Left renal cortex interstitium (tissue), 4 donors: ENCODE measurements around the gene HELZ. TPM values are rescaled to one million over a fixed set of nuclear protein-coding genes. Genes with fewer than 3 reads are reported as not detected.
A peak's percentile ranks its signal among the peaks of the same experiment; 100 is the strongest.
"Not testable (repeated sequence)": the region's sequence is repeated elsewhere in the genome, so short reads cannot be mapped to it uniquely, and the experiment has no call there.

Experiments used
- DNase-seq, 4 donors: peaks; one replicate each; pipeline ENCODE4 v3.0.0-alpha.2; 2013; ENCODE audit warnings: low read depth in 4 of 4, low spot score in 2 of 4, missing footprints in 1 of 4
- polyA plus RNA-seq, 4 donors: library from polyadenylated mRNA; unstranded; fragments of 120-200 nt; gene quantifications; one replicate each; pipeline ENCODE4 v1.2.1, GENCODE V29; 2013; ENCODE audit not compliant: insufficient read length in 4 of 4

The HELZ gene, protein sequence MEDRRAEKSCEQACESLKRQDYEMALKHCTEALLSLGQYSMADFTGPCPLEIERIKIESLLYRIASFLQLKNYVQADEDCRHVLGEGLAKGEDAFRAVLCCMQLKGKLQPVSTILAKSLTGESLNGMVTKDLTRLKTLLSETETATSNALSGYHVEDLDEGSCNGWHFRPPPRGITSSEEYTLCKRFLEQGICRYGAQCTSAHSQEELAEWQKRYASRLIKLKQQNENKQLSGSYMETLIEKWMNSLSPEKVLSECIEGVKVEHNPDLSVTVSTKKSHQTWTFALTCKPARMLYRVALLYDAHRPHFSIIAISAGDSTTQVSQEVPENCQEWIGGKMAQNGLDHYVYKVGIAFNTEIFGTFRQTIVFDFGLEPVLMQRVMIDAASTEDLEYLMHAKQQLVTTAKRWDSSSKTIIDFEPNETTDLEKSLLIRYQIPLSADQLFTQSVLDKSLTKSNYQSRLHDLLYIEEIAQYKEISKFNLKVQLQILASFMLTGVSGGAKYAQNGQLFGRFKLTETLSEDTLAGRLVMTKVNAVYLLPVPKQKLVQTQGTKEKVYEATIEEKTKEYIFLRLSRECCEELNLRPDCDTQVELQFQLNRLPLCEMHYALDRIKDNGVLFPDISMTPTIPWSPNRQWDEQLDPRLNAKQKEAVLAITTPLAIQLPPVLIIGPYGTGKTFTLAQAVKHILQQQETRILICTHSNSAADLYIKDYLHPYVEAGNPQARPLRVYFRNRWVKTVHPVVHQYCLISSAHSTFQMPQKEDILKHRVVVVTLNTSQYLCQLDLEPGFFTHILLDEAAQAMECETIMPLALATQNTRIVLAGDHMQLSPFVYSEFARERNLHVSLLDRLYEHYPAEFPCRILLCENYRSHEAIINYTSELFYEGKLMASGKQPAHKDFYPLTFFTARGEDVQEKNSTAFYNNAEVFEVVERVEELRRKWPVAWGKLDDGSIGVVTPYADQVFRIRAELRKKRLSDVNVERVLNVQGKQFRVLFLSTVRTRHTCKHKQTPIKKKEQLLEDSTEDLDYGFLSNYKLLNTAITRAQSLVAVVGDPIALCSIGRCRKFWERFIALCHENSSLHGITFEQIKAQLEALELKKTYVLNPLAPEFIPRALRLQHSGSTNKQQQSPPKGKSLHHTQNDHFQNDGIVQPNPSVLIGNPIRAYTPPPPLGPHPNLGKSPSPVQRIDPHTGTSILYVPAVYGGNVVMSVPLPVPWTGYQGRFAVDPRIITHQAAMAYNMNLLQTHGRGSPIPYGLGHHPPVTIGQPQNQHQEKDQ (N-terminal part only)
- 10 to 100 TPM; 21.6 to 38.8 (median 33.2) TPM for polyA plus RNA-seq

DNA sequence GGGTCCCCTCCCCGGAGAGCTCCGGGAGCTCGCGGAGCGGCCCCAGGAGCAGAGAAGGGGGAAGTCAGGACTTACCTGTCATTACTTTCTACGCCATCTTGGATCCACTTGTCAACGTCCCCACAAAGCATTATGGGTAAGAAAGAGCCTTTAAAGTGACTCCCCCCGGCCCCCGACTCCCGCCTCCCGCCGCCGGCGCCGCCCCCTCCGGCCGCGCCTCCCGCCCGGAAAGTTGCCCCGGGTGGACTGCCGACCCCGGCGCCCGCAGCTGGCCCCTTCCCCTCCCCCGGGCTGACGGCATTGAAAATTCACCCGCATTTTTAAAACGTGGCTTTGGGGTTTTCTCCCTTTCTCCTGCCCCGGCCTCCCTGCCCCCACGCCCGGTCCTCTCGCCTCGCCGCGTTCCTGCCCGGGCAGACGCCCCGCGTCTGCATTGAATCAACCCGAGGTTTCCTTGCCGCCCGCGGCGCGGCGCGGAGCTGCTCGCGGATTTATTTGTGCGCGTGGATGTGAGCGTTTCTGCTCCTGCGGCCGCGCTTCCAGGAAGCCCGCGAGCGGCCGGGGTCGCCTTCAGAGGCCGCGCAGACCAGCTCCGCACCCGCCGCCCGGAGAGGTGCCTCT is at the start of gene HELZ:
Gene HELZ (minus strand): TSS at position 124 of the 621 bp plus-strand sequence. CDS start 26,392 bp downstream, outside the sequence.
- DNase-seq: peak in 2 of 4 donors; percentile 71 to 80

DNA sequence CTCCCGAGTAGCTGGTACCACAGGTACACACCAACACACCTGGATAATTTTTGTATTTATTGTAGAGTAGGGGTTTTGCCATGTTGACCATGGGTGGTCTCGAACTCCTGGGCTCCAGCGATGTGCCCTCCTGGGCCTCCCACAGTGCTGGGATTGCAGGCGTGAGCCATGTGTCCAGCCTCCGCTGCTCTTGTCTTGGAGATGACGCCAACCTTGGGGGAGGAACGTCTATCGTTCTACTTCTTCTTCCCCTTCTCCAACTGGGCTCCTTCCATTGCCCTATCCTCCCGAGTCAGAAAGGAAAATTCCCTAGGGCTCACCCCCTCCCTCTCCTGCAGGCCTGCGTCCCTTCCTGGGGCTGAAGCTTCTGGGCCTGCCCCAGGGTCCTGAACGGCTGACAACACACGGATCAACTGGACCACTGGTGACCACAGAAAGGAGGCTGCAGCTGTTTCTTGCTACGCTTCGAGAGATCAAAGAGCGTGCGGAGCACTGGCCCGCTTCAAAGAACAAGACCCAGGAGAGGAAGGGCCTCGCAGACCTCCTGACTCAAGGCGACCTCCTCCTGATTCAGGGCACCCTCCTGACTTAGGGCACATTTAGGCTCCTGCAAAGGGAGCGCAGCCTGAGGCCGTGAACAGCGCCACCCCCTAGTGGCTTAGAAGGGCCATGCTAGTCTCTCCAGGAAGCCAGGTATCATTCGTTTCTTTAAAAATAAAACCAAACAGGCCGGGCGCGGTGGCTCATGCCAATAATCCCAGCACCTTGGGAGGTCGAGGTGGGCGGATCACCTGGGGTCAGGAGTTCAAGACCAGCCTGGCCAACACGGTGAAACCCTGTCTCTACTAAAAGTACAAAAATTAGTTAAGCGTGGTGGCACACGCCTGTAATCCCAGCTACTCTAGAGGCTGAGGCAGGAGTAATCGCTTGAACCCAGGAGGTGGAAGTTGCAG is 48.5 kb upstream of the HELZ start:
- peak in 1 of 4 donors; percentile 19 for DNase-seq

DNA sequence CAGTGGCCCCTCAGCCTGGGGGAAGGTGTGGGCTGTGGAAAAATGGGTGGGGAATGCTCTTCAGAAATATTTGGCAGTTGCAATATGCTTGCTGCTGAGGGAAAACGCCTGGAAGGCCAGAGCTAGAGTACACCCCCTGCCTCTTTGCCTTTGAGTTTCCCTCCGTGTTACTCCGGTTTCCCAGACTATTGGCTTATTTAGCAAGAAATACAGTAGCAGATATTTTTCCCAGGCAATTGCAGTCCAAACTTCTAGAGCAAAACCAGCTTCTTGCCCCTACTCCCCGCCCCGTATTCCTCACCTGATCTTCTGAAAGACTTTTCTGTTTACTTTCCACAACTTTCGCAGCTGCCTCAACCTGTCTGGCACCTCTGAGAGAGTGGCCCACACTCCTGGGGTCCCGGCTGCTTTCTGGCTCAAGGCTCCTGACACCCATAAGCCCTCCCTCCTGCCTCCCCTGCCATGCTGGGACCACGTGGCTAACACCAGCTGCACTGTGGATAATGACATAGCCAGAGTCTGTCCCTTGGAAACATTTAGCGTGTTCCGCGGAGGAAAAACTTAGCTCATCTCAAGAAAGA is 45.8 kb upstream of the HELZ start:
- DNase-seq: no peak

DNA sequence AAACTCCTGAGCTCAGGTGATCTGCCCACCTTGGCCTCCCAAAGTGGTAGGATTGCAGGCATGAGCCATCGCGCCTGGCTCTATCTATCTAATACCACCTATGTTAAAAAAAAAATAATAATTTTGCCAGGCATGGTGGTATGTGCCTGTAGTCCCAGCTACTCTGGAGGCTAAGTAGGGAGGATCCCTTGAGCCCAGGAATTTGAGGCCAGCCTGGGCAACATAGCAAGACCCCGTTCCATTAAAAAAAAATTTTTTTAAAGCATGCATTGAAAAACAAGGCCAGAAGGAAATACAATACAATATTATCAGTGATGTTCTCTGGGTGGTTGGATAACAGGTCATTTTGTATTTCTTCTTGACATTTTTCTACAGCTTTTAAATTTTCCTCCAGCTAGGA is 45.2 kb upstream of the HELZ start:
- no peak for DNase-seq

DNA sequence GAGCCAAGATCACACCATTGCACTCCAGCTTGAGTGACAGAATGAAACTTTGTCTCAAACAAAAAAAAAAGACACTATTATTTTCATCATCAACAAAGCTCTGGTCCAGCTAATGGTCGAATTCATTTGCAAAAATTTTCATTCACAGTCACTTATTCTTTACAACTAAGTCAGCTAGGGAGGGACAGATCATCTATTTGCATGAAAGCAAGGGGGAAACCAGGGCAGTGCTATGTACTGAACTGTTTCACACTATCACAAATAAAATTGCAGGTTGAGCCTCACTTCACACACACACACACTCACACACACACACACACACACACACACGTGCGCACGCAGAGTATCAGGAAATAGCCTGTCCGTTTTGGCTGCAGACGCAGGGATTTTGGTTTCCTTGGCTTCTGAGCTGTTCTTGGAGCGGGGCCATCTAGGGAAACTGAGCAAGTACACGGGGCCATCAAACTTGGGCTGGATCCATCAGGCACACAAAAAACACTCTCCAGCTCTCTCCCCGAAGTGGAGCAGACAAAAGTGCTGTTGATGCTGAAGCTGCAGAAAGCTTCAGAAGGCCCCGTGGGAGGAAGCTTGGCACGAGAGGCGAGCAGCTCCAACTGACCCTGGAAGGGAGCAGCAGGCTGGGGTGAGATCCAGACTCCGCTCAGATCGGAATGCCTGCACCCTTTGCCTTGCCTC is 44.3 kb upstream of the HELZ start:
- DNase-seq: peak in 3 of 4 donors; percentile 2 to 39 (median 26)

DNA sequence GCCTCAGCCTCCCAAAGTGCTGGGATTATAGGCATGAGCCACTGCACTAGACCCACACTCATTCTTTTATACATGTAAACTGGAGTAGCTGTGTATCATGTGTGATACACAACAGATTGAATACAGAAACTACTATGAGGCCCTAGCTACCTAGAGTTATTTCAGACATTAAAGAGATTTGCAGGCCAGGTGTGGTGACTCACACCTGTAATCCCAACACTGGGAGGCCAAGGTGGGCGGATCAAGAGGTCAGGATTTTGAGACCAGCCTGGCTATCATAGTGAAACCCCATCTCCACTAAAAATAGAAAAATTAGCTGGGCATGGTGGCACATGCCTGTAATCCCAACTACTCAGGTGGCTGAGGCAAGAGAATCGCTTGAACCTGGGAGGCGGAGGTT is 41.8 kb upstream of the HELZ start:
- not testable (repeated sequence) for DNase-seq

DNA sequence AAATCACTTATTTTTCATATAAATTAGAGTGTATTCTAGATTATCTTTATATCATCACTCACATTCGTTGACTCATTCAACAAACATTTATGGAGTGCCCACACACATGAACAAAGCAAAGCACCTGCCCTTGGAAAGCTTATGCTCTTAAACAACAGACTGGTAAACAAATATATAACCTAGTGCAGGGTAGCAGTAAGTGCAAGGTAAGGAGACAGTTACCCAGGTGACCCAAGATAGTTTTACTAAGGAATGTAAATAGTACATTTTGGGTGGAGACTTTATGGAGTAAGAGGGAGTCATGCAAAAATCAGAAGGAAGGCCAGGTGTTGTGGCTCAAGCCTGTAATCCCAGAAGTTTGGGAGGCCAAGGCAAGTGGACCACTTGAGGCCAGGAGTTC is 40.4 kb upstream of the HELZ start:
- DNase-seq: no peak

DNA sequence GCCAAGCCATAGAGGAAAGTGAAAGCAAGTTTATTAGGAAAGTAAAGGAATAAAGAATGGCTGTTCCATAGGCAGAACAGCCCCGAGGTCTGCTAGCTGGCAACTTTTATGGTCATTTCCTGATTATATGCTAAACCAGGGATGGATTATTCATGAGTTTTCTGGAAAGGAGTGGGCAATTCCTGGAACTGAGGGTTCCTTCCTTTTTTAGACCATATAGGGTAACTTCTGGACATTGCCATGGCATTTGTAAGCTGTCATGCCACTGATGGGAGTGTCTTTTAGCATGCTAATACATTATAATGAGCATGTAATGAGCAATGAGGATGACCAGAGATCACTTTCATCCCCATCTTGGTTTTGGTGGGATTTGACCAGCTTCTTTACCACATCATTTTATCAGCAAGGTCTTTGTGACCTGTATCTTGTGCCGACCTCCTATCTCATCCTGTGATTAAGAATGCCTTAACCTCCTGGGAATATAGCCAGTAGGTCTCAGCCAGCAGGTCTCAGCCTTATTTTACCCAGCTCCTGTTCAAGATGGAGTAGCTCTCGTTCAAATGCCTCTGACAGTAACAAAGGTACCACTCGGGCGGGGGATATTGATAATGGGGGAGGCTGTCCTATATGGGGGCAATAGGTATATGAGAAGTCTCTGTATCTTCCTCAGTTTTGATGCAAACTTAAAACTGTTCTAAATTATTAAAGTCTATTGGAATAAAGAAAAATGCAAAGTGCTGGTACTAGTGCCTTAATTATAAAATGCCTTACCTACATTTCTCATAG is 38.9 kb upstream of the HELZ start:
- no peak for DNase-seq

DNA sequence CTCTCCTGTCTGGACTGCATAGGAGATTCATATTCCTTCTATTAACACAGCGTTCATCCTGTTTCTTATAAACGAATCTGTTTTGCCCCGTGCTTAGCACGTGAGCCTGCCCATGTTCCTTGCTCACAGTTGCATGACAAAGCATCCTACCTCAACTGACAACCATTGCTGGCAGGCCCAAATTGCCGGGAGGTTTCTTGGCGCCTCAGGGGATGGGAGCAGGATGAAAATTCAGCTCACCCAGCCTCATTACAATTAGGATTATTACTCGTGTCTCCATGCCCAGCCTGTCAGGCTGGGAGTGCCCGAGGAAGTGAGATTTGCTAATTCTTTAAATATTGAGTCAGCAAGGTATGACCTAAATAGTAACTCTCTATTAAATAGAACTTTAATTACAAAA is 36.7 kb upstream of the HELZ start:
- no peak for DNase-seq

DNA sequence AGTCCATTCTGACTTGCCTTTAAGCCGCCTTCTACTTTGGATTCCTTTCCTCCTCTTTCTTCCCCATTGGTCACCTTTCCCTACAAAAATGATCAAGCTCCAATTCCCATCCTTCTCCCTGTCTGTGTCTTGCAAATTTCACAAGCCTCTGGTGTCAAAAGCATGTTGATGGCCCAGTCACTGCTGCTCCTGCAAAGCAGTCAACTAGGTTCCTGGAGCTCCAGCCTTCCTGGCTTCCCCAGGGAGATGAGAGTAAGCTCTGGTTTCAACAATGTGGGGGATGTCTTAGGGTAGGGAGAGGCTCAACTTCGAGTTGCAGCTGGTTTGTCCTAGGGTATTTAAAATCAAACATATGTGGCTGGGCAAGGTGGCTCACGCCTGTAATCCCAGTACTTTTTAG is 36.1 kb upstream of the HELZ start:
- DNase-seq: no peak

DNA sequence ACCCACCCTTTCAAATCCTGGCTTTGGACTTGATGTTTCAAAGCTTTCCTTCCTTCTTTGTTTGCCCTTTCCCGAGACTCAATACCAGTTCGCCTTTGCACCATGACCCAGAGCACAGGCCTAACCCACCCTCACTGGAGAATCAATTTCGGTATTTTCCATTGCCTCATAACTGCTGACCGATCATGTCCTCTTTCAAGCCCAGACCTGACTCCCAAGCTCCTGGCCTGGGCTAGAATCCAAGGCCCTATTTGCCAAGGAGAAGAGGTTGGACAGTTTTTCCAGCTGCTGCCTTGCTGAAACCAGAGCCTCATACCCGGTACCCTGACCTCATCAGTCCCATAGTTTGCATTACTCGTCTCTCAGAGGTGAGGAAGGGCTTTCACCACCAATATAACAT is 35.3 kb upstream of the HELZ start:
- no peak for DNase-seq

DNA sequence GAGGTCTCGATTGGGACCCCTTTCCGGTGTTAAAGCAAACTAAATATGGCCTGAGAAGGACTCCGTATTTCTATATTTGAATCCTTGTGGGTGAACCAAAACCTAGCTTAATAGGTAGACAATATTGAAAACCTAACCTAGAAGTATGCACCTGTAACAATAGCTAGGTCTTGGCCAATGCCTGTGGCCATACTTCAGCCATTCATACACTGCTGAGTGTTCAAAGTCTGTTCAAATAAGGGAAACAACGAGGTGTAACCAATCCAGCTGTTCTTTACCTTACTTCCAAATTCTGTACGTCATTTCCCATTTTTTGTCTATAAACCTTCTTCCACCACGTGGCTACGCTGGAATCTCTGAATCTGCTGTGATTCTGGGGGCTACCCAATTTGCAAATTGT is 34.1 kb upstream of the HELZ start:
- DNase-seq: no peak

DNA sequence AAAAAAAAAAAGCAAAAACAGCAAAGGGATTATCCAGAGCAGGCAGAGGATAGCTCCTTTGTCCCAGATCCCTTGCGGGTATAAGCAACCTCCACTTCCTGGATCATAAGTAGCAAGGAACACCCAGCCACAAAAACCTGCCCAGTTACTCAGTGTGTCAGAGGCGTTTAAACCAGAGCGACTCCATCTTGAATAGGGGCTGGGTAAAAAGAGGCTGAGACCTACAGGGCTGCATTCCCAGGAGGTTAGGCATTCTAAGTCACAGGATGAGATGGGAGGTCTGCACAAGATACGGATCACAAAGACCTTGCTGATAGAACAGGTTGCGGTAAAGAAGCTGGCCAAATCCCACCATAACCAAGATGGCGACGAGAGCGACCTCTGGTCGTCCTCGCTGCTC is 33.4 kb upstream of the HELZ start:
- no peak for DNase-seq

DNA sequence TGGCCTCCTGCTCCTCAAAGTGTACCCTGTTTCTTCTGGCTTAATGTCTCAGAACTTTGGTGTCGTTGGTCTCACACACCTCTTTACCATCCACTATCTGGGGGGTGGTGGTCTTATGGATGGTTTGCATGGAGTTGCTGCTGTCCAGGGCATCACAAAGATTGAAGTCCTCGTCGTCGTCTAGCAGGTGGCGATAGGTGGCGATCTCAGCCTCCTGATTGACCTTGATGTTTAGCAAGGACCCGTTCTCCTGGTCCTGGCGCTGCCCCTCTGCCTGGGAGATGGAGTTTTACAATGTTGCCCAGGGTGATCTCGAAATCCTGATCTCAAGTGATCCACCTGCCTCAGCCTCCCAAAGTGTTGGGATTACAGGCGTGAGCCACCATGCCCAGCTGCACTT is 31.1 kb upstream of the HELZ start:
- no peak for DNase-seq

DNA sequence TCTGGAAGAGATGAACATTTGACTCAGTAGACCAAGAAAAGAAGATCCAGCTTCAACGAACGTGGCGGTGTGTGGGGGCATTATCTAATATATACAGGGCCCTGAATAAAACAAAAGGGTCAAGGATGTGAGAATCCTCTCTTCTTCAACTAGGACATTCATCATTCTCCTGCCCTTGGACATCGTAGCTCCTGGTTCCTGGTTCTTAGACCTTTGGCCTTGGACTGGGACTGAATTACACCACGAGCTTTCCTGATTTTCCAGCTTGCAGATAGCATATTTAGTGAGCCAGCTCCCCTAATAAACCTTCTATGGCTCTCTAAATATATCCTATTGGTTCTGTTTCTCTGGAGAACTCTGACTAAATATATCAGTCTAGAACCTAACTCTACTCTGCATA is 29.5 kb upstream of the HELZ start:
- no peak for DNase-seq

DNA sequence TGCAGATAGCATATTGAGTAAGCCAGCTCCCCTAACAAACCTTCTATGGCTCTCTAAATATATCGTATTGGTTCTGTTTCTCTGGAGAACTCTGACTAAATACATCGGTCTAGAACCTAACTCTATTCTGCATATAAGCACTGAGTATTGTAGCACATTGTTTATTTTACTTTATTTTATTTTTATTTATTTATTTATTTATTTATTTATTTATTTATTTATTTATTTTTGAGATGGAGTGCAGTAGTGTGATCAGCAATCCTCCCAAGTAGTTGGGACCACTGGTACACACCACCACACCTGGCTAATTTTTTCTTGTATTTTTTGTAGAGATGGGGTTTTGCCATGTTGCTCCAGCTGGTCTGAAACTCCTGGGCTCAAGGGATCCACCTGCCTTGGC is 28.9 kb upstream of the HELZ start:
- no peak for DNase-seq

DNA sequence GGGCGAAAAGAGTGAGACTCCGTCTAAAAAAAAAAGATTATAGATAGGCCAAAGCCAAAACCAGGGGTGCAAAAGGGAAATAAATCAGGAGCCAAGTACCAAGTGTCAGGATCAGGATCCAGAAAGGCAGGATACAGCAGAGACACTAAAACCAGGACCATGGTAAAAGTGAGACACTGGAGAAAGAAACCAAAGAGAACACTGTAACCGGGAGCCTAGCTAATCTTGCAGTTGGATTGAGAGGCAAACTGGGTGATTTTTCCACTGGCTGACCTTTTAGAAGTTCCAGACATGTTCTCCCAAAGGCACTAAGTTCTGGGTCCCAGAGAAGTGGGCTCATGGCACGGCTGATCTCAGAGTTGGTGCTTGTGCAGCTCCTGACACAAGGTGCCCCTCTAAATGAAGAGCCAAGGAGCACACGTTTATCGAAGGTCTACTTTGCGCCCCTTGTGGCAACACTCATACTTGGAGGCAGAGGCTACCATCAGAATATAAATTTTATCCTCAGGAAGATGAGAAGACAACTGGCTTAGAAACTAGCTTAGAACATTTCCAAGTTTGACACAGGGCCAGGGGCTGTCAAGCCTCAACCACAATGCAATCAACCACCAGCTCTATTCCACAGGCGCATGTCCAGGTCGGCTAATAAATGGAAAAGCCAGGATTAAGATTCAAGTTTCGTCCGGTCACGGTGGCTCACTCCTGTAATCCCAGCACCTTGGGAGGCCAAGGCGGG is 27.5 kb upstream of the HELZ start:
- no peak for DNase-seq
